ENCODE measurements around the gene LCMT2.

Gene LCMT2, protein sequence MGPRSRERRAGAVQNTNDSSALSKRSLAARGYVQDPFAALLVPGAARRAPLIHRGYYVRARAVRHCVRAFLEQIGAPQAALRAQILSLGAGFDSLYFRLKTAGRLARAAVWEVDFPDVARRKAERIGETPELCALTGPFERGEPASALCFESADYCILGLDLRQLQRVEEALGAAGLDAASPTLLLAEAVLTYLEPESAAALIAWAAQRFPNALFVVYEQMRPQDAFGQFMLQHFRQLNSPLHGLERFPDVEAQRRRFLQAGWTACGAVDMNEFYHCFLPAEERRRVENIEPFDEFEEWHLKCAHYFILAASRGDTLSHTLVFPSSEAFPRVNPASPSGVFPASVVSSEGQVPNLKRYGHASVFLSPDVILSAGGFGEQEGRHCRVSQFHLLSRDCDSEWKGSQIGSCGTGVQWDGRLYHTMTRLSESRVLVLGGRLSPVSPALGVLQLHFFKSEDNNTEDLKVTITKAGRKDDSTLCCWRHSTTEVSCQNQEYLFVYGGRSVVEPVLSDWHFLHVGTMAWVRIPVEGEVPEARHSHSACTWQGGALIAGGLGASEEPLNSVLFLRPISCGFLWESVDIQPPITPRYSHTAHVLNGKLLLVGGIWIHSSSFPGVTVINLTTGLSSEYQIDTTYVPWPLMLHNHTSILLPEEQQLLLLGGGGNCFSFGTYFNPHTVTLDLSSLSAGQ

GRCh38 chr15:43329960-43330779 is at the start of gene LCMT2:
Gene LCMT2, minus strand, starts transcription at chr15:43330573. Its CDS starts 84 bp downstream, at chr15:43330489.
- peak; percentile 96 for DNase-seq (ENCODE audit: low spot score)

- DNase-seq (ENCODE audit: low spot score), result no peak
These were observed 48.2 kb upstream of the LCMT2 start for GRCh38 chr15:43378601-43379000.

DNA sequence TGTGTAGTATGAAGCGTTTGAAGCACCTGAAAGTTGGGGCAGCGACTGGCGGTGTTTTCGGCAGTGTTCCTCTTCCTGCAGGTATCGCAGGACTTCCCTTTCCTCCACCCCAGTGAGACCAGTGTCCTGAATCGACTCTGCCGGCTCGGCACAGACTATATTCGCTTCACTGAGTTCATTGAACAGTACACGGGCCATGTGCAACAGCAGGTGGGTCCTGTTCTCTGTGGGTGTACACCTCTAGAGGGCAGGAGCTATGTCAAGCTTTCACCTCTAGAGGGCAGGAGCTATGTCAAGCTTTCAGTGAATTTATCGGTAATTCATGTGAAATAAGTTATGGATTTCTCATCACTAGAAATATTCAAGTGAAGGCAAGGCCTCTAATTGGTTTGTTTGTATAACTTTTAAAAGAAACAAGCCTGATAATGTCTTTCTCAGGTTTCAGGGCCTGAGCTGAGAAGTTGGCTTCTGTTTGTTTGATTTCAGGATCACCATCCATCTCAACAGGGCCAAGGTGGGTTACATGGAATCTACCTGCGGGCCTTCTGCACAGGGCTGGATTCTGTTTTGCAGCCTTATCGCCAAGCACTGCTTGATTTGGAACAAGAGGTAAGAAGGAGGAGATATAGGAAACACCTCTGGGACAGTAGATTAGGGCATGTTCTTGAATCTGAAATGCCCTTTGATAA is 45.8 kb upstream of the LCMT2 start:
- no peak for DNase-seq (ENCODE audit: low spot score)

GRCh38 chr15:43370975-43371974 is 40.9 kb upstream of the LCMT2 start, which contains the start of the genes TUBGCP4 and ZSCAN29:
Gene TUBGCP4, plus strand, starts transcription at chr15:43371101. Its CDS starts 254 bp downstream, at chr15:43371355.
Gene ZSCAN29, minus strand, starts transcription at chr15:43371043. Its CDS starts 1,130 bp downstream, at chr15:43369913.
- peak; percentile 74 for DNase-seq (ENCODE audit: low spot score)

DNA sequence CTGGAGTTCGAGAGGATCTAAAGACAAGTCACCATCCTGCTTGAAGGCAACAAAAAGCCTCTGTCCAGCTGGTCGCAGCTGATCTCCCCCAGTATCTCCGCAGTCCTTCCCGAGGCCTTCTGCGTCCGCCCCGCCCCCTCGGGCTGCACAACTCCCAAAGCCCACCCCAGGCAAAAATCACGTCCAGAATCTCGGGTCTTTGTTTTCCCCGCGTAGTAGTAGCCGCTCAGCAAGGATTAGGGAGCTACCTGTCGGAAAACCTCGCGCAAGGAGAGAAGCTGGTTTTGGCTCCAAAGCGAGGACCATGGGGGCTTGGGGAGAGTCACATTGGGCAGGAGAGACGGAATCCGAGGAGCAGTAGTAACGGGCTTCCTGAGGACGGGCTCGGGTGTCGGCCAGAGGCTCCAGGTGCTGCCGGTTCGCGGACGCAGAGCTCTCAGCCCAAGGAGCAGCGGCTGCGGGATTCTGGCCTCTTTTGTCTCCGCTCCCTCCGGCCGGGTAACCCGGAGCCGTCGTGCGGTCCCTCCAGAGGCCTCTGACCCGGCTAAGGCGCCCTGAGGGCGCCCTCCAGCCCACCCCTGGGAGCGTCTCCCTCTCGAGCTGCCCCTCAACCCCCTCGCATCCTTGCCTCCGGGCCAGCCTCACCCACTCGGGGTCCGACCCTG is 40.1 kb upstream of the LCMT2 start:
- DNase-seq (ENCODE audit: low spot score), result no peak

DNA sequence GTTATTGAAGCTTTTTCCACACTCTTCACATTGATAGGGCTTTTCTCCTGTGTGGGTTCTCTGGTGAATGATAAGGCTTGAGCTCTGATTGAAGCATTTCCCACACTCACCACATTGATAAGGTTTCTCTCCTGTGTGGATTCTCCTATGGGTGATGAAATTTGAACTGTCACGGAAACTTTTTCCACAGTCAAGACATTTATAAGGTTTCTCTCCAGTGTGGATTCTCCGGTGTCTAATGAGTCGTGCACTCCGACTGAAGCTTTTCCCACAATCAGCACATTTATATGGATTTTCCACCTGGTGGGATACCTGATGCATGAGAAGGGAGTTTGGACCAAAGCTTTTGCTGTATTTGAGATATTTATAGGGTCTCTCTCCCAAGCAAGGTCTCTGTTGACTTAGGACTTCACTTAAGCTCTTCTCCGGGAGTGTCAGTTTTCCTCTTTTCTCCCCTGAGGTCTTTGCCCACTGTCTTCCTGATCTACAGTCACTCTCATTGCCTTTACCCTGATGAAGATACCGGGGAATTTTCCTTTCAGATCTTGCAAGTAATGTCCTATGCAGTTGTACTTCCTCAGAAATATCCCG is 31.0 kb upstream of the LCMT2 start:
- DNase-seq (ENCODE audit: low spot score), result no peak

- no peak for DNase-seq (ENCODE audit: low spot score)
These were observed 30.4 kb upstream of the LCMT2 start for GRCh38 chr15:43360821-43361220.

GRCh38 chr15:43352693-43353382 is 22.5 kb upstream of the LCMT2 start:
- DNase-seq (ENCODE audit: low spot score), result no peak

DNA sequence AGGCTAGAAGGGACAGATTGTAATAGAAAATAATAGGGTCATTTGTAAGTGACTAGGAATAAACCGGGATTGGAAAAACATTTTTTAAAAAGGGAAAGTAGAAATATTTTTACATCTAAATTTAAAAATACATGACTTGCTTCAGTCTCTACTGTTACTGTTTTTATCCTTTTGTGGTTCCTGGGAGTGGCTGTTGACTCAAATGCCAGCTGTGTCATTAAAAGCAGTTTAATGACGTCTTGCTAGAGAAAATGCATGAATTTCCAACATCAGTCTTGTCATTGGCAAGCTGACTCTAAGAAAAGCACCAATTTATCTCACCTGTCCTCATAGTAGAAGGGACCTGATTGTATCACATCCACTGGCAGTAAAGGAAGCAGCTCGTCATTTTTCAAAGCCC is 16.7 kb upstream of the LCMT2 start:
- no peak for DNase-seq (ENCODE audit: low spot score)

- no peak for DNase-seq (ENCODE audit: low spot score)
These were observed 15.9 kb upstream of the LCMT2 start for GRCh38 chr15:43346305-43346704.

GRCh38 chr15:43330780-43331087 is 361 bp upstream of the LCMT2 start:
- no peak for DNase-seq (ENCODE audit: low spot score)

DNA sequence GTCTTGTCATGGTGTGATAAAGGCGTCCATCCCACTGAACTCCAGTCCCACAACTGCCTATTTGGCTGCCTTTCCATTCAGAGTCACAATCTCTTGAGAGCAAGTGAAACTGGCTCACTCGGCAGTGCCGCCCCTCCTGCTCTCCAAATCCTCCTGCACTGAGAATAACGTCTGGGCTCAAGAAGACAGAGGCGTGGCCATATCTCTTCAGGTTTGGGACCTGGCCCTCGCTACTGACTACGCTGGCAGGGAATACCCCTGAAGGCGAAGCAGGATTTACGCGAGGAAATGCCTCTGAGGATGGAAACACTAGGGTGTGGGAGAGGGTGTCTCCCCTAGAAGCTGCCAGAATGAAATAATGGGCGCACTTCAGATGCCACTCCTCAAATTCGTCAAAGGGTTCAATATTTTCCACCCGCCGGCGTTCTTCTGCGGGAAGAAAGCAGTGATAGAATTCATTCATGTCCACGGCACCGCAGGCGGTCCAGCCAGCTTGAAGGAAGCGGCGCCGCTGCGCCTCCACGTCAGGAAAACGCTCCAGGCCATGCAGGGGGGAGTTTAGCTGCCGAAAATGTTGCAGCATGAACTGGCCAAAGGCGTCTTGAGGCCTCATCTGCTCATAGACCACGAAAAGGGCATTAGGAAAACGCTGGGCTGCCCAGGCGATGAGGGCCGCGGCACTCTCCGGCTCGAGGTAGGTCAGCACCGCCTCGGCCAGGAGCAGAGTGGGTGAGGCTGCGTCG is 985 bp downstream of the LCMT2 start:
- peak; percentile 13 for DNase-seq (ENCODE audit: low spot score)

DNA sequence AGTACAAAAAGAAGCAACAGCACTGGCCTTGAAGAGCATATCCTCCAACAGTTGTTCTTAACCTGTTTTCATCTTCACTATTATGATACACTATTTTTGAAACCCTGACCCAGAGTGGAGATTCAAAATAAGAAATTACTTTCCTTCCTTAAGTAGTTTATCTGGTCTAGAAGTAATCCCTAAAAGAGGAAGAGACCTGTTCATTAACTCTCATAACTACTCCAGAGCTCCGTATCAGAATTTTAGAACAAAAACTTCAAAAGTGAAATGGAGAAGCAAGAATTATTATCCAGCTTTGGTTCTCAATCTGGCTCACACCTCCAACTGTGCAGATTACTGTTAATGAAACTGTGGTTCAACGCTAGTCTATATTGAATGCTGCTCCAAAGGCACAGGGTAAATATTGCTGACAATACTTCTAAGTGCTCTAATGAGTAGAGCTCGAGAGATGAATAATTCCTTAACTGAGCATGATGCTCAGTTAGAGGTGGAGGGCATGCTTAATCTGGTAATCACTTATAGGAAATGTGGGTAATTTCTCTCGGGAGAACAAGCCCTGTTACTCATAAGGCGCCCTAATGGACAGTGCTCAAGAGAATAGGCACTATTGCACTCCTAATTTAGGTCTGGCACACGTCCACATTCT is 5.2 kb downstream of the LCMT2 start:
- no peak for DNase-seq (ENCODE audit: low spot score)

GRCh38 chr15:43318990-43319771 is 11.2 kb downstream of the LCMT2 start:
- no peak for DNase-seq (ENCODE audit: low spot score)

- DNase-seq (ENCODE audit: low spot score), result no peak
These were observed 12.7 kb downstream of the LCMT2 start for GRCh38 chr15:43317566-43318184.

DNA sequence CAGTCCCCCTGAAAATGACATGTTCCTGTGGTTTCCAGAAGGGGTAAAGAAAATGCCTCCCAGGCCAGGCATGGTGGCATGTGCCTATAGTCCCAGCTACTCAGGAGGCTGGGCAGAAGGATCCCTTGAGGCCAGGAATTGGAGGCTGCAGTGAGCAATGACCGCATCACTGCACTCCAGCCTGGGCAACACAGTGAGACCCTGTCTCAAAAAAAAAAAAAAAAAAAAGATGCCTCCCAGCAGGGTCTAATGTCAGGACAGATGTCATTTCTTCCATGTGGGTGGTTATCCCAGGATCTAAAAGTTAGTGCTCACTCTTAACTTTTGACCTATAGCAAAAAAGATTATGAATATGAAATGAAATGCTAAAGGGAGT is 13.4 kb downstream of the LCMT2 start:
- no peak for DNase-seq (ENCODE audit: low spot score)

Measured in putamen (tissue), 1 donor.